ENCODE results near the gene TMEM151A.
A peak's percentile ranks its signal among the peaks of the same experiment; 100 is the strongest.

TMEM151A gene

GRCh38 chr11:66263785-66264184, 27.9 kb upstream of the TMEM151A start:
- Histone ChIP-seq H2BK15ac (ENCODE audit: low read length) (no peak overlapping the region), H3K18ac (ENCODE audit: low read length) (no peak overlapping the region), H3K79me1 (ENCODE audit: low read depth, low read length) (peaks cover 11% of the 10 kb centered on the region), H3K4ac (ENCODE audit: low read length) (no peak overlapping the region), H3K27me3 (ENCODE audit: control insufficient read depth in 3 of 3, insufficient read depth in 3 of 3, low read depth in 1 of 3, low read length in 3 of 3) (peaks cover 0 to 2% (median 0%) of the 10 kb centered on the region in 3 experiments), H2BK12ac (ENCODE audit: low read length) (no peak overlapping the region), H2BK5ac (ENCODE audit: low read length) (no peak overlapping the region), H3K4me2 (ENCODE audit: insufficient read depth, low read length, poor library complexity, severe bottlenecking) (no peak overlapping the region), H3K27ac (replicated peaks; ENCODE audit: low read length) (no peak overlapping the region), H3K4me1 (ENCODE audit: control insufficient read depth in 2 of 2, insufficient read depth in 1 of 2, low read depth in 1 of 2, low read length in 2 of 2) (peaks cover 4 to 7% of the 10 kb centered on the region in 2 donors), H3K23ac (ENCODE audit: low read depth, low read length, poor library complexity) (no peak overlapping the region), H3K9ac (ENCODE audit: low read depth, low read length, poor library complexity) (no peak overlapping the region), H3K14ac (ENCODE audit: low read length) (no peak overlapping the region), H3K4me3 (ENCODE audit: low read length in 2 of 2) (no peak overlapping the region), H2AFZ (ENCODE audit: low read length) (no peak overlapping the region), H2AK5ac (ENCODE audit: low read depth, low read length) (no peak overlapping the region), H3K36me3 (replicated peaks in 1 of 2; ENCODE audit: control insufficient read depth in 2 of 2, insufficient read depth in 2 of 2, low read length in 2 of 2) (peaks cover 70 to 76% of the 10 kb centered on the region in 2 donors), H3K9me3 (replicated peaks in 1 of 2; ENCODE audit: control insufficient read depth in 2 of 2, insufficient read depth in 1 of 2, low read depth in 1 of 2, low read length in 2 of 2) (peaks cover 0 to 2% of the 10 kb centered on the region in 2 donors), H4K8ac (ENCODE audit: low read depth, low read length) (peak overlapping the region; percentile 79), H2BK120ac (ENCODE audit: low read depth, low read length) (no peak overlapping the region), H4K91ac (ENCODE audit: low read depth, low read length, poor library complexity) (no peak overlapping the region)
- WGBS, 2 donors (ENCODE audit: extremely low coverage in 2 of 2, insufficient read length in 2 of 2, insufficient replicate concordance in 1 of 2): no CpG with 5 or more reads among the region's 10 CpGs
- DNase-seq (ENCODE audit: low spot score): no peak

GRCh38 chr11:66264383-66264782, 27.3 kb upstream of the TMEM151A start:
- no peak overlapping the region for H2AK5ac ChIP-seq (ENCODE audit: low read depth, low read length)
- no peak overlapping the region for H2BK15ac ChIP-seq (ENCODE audit: low read length)
- H3K14ac ChIP-seq (ENCODE audit: low read length): no peak overlapping the region
- no peak overlapping the region for H3K23ac ChIP-seq (ENCODE audit: low read depth, low read length, poor library complexity)
- no peak overlapping the region for H3K18ac ChIP-seq (ENCODE audit: low read length)
- no peak overlapping the region for H3K4ac ChIP-seq (ENCODE audit: low read length)
- H2BK5ac ChIP-seq (ENCODE audit: low read length): no peak overlapping the region
- no peak for DNase-seq (ENCODE audit: low spot score)
- WGBS, 2 donors (ENCODE audit: extremely low coverage in 2 of 2, insufficient read length in 2 of 2, insufficient replicate concordance in 1 of 2): no CpG with 5 or more reads among the region's 8 CpGs
- peaks cover 0 to 2% (median 0%) of the 10 kb centered on the region in 3 experiments for H3K27me3 ChIP-seq (ENCODE audit: control insufficient read depth in 3 of 3, insufficient read depth in 3 of 3, low read depth in 1 of 3, low read length in 3 of 3)
- H2BK120ac ChIP-seq (ENCODE audit: low read depth, low read length): no peak overlapping the region
- H3K4me3 ChIP-seq (ENCODE audit: low read length in 2 of 2): no peak overlapping the region
- peak overlapping the region; percentile 45 for H3K9ac ChIP-seq (ENCODE audit: low read depth, low read length, poor library complexity)
- H3K4me1 ChIP-seq (ENCODE audit: control insufficient read depth in 2 of 2, insufficient read depth in 1 of 2, low read depth in 1 of 2, low read length in 2 of 2): peaks cover 4 to 6% of the 10 kb centered on the region in 2 donors
- H3K36me3 ChIP-seq (replicated peaks in 1 of 2; ENCODE audit: control insufficient read depth in 2 of 2, insufficient read depth in 2 of 2, low read length in 2 of 2): peaks cover 65 to 70% of the 10 kb centered on the region in 2 donors
- H3K9me3 ChIP-seq (replicated peaks in 1 of 2; ENCODE audit: control insufficient read depth in 2 of 2, insufficient read depth in 1 of 2, low read depth in 1 of 2, low read length in 2 of 2): peaks cover 0 to 2% of the 10 kb centered on the region in 2 donors
- H4K91ac ChIP-seq (ENCODE audit: low read depth, low read length, poor library complexity): no peak overlapping the region
- H4K8ac ChIP-seq (ENCODE audit: low read depth, low read length): no peak overlapping the region
- H2AFZ ChIP-seq (ENCODE audit: low read length): no peak overlapping the region
- H3K4me2 ChIP-seq (ENCODE audit: insufficient read depth, low read length, poor library complexity, severe bottlenecking): no peak overlapping the region
- no peak overlapping the region for H2BK12ac ChIP-seq (ENCODE audit: low read length)
- H3K27ac ChIP-seq (replicated peaks; ENCODE audit: low read length): no peak overlapping the region
- H3K79me1 ChIP-seq (ENCODE audit: low read depth, low read length): peaks cover 6% of the 10 kb centered on the region

- Histone ChIP-seq H4K91ac (ENCODE audit: low read depth, low read length, poor library complexity) (no peak overlapping the region), H3K14ac (ENCODE audit: low read length) (no peak overlapping the region), H2BK12ac (ENCODE audit: low read length) (no peak overlapping the region), H3K9ac (ENCODE audit: low read depth, low read length, poor library complexity) (no peak overlapping the region), H3K27ac (replicated peaks; ENCODE audit: low read length) (no peak overlapping the region), H2BK5ac (ENCODE audit: low read length) (no peak overlapping the region), H2BK15ac (ENCODE audit: low read length) (no peak overlapping the region), H3K4ac (ENCODE audit: low read length) (no peak overlapping the region), H3K18ac (ENCODE audit: low read length) (no peak overlapping the region), H3K79me1 (ENCODE audit: low read depth, low read length) (peaks cover 6% of the 10 kb centered on the region), H3K27me3 (ENCODE audit: control insufficient read depth in 3 of 3, insufficient read depth in 3 of 3, low read depth in 1 of 3, low read length in 3 of 3) (peaks cover 0 to 2% (median 0%) of the 10 kb centered on the region in 3 experiments), H3K23ac (ENCODE audit: low read depth, low read length, poor library complexity) (no peak overlapping the region), H2BK120ac (ENCODE audit: low read depth, low read length) (no peak overlapping the region), H3K36me3 (replicated peaks in 1 of 2; ENCODE audit: control insufficient read depth in 2 of 2, insufficient read depth in 2 of 2, low read length in 2 of 2) (peaks cover 60 to 66% of the 10 kb centered on the region in 2 donors), H3K4me2 (ENCODE audit: insufficient read depth, low read length, poor library complexity, severe bottlenecking) (no peak overlapping the region), H4K8ac (ENCODE audit: low read depth, low read length) (no peak overlapping the region), H2AFZ (ENCODE audit: low read length) (no peak overlapping the region), H3K4me3 (ENCODE audit: low read length in 2 of 2) (no peak overlapping the region), H2AK5ac (ENCODE audit: low read depth, low read length) (no peak overlapping the region), H3K4me1 (ENCODE audit: control insufficient read depth in 2 of 2, insufficient read depth in 1 of 2, low read depth in 1 of 2, low read length in 2 of 2) (peaks cover 6% of the 10 kb centered on the region in 2 donors), H3K9me3 (replicated peaks in 1 of 2; ENCODE audit: control insufficient read depth in 2 of 2, insufficient read depth in 1 of 2, low read depth in 1 of 2, low read length in 2 of 2) (peaks cover 0 to 2% of the 10 kb centered on the region in 2 donors)
- WGBS, 2 donors (ENCODE audit: extremely low coverage in 2 of 2, insufficient read length in 2 of 2, insufficient replicate concordance in 1 of 2): no CpG with 5 or more reads among the region's 12 CpGs
- DNase-seq (ENCODE audit: low spot score): no peak
Measured at GRCh38 chr11:66264914-66265313, 26.8 kb upstream of the TMEM151A start.

GRCh38 chr11:66265531-66266377, 25.9 kb upstream of the TMEM151A start:
- no peak overlapping the region for H3K14ac ChIP-seq (ENCODE audit: low read length)
- peaks cover 11% of the 10 kb centered on the region for H3K79me1 ChIP-seq (ENCODE audit: low read depth, low read length)
- no peak overlapping the region for H2BK12ac ChIP-seq (ENCODE audit: low read length)
- H4K91ac ChIP-seq (ENCODE audit: low read depth, low read length, poor library complexity): no peak overlapping the region
- H3K4me2 ChIP-seq (ENCODE audit: insufficient read depth, low read length, poor library complexity, severe bottlenecking): no peak overlapping the region
- H3K9ac ChIP-seq (ENCODE audit: low read depth, low read length, poor library complexity): peak overlapping the region; percentile 44
- no peak overlapping the region for H3K4ac ChIP-seq (ENCODE audit: low read length)
- H2AFZ ChIP-seq (ENCODE audit: low read length): no peak overlapping the region
- no peak overlapping the region for H3K27ac ChIP-seq (replicated peaks; ENCODE audit: low read length)
- H4K8ac ChIP-seq (ENCODE audit: low read depth, low read length): no peak overlapping the region
- H2BK120ac ChIP-seq (ENCODE audit: low read depth, low read length): no peak overlapping the region
- H3K36me3 ChIP-seq (replicated peaks in 1 of 2; ENCODE audit: control insufficient read depth in 2 of 2, insufficient read depth in 2 of 2, low read length in 2 of 2): peaks cover 58 to 68% of the 10 kb centered on the region in 2 donors
- no peak overlapping the region for H2AK5ac ChIP-seq (ENCODE audit: low read depth, low read length)
- H3K18ac ChIP-seq (ENCODE audit: low read length): no peak overlapping the region
- no CpG with 5 or more reads among the region's 26 CpGs for WGBS, 2 donors (ENCODE audit: extremely low coverage in 2 of 2, insufficient read length in 2 of 2, insufficient replicate concordance in 1 of 2)
- no peaks in the 10 kb centered on the region for H3K9me3 ChIP-seq (replicated peaks in 1 of 2; ENCODE audit: control insufficient read depth in 2 of 2, insufficient read depth in 1 of 2, low read depth in 1 of 2, low read length in 2 of 2)
- no peak overlapping the region for H3K23ac ChIP-seq (ENCODE audit: low read depth, low read length, poor library complexity)
- H3K27me3 ChIP-seq (ENCODE audit: control insufficient read depth in 3 of 3, insufficient read depth in 3 of 3, low read depth in 1 of 3, low read length in 3 of 3): no peaks in the 10 kb centered on the region
- peak overlapping the region; percentile 66 for H2BK5ac ChIP-seq (ENCODE audit: low read length)
- H2BK15ac ChIP-seq (ENCODE audit: low read length): no peak overlapping the region
- no peak overlapping the region for H3K4me3 ChIP-seq (ENCODE audit: low read length in 2 of 2)
- no peak for DNase-seq (ENCODE audit: low spot score)
- H3K4me1 ChIP-seq (ENCODE audit: control insufficient read depth in 2 of 2, insufficient read depth in 1 of 2, low read depth in 1 of 2, low read length in 2 of 2): peaks cover 6% of the 10 kb centered on the region in 2 donors
